ENCODE measurements around the gene IL4.

DNA sequence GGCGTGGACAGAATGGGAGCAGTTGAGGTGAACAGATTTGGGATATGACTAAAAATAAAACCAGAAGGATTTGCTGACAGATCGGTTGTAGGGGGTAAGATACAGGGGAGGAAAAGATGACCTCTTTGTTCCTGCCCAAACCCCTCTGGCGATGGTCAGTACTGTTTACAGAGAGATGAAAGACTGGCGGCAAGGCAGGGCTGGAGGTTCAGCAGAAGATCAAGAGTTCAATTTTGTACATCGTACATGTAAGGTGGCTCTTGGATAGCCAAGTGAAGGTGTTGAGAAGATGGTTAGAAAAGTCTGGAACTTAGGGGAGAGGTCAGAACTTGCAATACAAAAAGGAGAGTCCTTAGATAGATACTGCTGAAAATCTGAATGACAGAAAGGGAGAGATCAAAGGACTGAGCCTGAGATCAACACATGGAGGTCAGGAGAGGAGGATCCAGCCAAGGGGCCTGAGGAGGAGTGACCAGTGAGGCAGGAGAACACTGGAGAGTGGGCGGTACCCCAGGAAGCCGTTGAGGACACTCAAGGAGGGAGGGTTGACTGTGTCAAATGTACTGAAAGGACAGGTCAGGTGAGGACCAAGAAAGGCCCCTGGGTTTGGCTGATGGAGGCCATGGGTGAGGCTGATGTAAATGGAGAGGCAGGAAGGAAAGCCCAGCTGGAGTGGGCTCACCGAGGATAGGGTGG is 7.1 kb downstream of the IL4 start:
- TF ChIP-seq EP300 (conservative IDR thresholded peaks at IDR 0.05; ENCODE audit: poor library complexity, severe bottlenecking), result no peak
- no peak for TF ChIP-seq EZH2 (IDR thresholded peaks at IDR 0.05; ENCODE audit: borderline replicate concordance, insufficient read depth, low read length, poor library complexity, severe bottlenecking)
- no peak for TF ChIP-seq TAF1 (IDR thresholded peaks at IDR 0.05; ENCODE audit: low read depth)
- TF ChIP-seq POLR2AphosphoS5 (IDR thresholded peaks at IDR 0.05), result no peak
